ENCODE results near the gene SAMM50.

DNA sequence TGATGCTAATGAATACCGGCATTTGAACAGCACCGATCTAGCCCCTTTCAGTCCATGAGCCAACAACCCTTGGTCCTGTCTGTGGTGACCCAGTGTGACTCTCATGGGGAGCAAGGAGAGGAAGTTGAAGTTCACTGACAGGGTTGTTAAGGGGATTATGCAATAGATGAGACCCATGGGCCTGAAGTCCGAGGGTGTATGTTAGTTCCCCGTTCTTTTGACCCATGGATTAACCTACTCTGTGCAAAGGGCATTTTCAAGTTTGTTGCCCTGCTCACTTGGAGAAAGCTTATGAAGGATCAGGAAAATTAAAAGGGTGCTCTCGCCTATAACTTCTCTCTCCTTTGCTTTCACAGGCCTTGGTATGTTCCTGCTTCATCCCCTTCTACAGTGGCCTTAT is 26.8 kb upstream of the SAMM50 start:
- TF ChIP-seq CTCF (IDR thresholded peaks at IDR 0.05) (no peak), POLR2A (IDR thresholded peaks at IDR 0.05) (no peak)
